Medulla oblongata (tissue), 1 donor: ENCODE data around the gene VSIG10L2.
"Not testable (repeated sequence)": the region's sequence is repeated elsewhere in the genome, so short reads cannot be mapped to it uniquely, and the experiment has no call there.

ENCODE experiments used
- DNase-seq: peaks from one replicate; pipeline ENCODE4 v3.0.0-alpha.2; 2015; ENCODE audit errors: extremely low spot score

VSIG10L2 gene

DNA sequence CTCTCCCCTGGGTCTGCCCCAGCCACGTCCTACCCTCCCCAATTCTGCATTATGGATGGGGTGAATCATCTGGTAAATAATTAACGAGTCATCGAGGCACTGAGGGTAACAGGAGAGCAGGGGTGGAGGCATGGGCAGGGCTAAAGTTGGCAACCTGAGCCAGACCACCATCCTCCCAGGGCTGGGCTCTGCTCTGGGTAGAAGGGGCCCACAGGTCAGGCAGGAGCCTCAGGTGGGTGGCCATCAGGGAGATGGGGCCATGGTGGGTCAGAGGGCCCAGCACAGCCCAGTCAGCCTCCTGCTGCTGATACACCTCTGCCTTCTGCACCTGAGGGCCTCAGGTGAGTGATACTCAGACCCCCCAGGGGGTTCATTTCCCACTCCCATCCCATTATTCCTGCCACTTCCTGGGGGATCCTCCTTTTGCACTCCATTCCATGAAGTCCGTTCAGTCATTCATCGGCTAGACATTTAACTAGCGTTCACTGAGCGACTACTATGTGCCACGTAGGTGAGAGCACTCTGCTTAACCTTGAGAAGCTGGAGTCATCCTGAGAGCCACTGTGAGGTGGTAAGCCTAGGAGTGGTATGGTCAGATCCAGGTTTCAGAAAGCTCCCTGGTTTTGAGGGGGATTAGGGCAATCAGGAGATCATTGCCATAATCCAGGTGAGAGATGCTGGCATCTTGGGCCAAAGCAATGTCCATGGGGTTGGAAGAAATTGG lies at the start of gene VSIG10L2:
VSIG10L2 (plus strand) TSS at position 248 of the 724 bp plus-strand sequence; CDS start at position 260, 12 bp downstream.
- no peak for DNase-seq

DNA sequence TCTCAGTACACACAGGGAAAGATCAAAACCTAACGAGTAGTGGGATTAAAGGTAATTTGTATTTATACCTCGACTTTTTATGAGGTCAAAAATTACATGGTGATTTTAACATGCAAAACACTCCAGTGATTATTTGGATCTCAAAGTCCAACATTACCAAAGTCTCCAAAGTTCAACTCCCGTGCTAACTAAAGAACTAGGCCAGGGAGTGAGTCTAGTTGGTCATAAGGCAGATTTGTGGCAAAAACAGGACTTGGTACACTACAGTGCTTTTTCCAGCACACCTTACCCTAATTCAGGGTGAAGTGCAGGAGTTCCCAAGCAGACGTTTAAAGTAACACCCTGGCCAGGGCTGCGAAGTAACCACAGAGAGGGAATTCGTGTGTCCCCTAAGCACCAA lies 44.0 kb upstream of the VSIG10L2 start:
- no peak for DNase-seq

GRCh38 chr11:125902277-125902926 lies 43.4 kb upstream of the VSIG10L2 start:
- no peak for DNase-seq

DNA sequence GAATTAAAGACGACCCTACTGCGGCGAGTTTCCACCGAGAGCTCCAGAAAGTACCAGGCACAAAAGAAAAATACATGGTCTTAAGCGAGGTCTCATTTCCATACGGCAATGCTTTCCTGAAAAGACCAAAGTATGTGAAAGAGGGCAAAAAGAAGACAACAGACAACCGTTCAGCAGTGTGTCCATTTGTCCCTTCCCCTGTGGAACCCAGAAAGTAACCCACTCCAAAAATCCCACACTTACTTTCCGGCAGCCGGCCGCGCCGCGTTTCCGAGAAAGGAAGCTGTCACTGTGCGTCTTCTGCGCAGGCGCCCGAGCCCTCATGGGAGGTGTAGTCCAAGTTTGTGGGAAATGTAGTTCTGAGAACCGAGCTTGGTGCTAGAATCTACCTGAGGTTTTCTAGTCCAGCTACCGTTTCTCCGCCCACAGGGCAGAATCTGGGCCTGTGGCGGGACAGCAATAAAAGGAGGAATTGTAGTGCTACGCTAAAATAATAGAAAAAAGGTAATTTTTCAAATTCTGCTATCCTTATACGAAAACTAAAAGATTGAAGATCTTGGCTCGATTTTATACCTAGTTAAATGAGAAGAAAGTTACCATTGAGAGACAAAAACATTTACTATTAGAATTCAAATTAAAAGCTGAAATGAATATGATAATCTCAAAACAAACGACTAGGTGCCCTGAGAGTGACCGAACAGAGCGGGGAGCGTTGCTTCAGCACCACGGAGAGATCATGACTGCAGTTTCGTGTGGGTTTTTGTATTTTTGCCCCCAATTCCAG lies 42.7 kb upstream of the VSIG10L2 start, which contains the start of gene PUS3:
PUS3 (minus strand) TSS at position 280 of the 784 bp plus-strand sequence. CDS start 6,922 bp downstream, outside the sequence.
- DNase-seq: peak; percentile 93

DNA sequence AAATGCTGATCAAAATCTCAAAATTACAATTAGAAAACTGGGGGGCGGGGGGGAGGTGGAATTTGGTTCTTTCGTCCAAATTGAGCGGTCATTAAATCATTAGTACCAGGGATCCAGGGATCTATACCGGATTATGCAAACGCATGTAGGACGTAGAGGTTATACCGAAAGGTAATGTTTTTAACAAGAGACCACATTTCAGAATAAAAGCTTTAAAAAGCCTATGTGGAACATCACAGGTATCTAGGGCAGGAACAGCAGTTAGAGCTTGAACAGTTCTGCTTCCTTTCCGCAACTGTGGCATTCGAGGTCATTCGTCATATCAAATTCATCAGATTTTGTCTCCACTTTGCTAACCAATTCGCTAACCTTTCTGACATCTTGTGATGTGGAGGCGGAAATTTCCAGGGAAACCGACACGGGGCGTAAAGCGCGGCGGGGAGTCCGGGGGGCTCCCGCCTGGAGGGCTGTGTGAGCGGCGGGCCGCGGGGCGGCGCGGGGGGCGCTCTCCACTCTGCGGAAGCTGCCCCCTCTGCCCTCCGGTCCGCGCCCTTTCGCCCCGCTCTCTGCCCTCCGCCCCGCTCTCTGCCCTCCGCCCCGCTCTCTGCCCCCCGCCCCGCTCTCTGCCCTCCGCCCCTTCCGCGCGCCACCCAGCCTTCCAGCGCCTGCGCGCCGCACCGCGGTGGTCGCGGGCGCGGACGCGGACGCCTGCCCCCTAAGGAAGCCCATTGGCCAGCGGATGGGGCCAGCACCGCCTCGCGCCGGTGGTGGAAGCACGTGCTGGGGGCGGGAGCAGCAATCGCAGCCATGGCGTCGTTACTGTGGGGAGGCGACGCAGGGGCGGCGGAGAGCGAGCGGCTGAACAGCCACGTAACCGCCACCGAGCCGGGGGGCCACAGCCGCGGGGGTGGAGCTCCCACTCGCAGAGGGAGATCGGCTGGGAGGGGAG lies 41.9 kb upstream of the VSIG10L2 start, which contains the start of gene DDX25:
DDX25 (plus strand) TSS at position 798 of the 949 bp plus-strand sequence; CDS start at position 808, 10 bp downstream.
- DNase-seq: peak; percentile 36

GRCh38 chr11:125904678-125905077 lies 41.2 kb upstream of the VSIG10L2 start:
- no peak for DNase-seq

DNA sequence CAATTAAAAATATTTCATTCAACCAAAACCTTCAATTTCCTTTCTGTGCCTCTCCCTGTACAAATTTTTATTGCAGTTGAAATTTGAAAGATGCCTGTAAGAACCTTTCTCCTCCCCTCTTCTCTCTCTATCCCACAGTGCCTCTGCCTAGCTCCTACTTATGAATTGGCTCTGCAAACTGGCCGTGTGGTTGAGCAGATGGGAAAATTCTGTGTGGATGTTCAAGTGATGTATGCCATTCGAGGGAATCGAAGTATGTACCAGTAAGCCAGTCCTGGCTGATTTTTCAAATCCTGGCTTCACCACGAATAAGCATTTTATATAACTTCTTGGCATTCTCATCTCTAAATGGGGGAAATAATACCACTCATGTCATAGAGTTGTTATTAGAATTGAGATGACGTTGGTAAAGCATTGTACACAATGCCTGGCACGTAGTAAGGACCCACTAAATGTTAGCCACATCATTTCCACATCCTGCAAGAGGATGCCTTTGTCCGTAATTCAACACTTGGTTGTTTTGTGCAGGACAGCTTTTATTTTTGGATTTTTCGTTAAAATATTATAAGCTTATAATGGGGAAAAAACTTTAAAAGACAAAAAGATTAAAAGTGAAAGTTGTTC lies 35.5 kb upstream of the VSIG10L2 start:
- DNase-seq: peak; percentile 32

GRCh38 chr11:125914601-125915000 lies 31.2 kb upstream of the VSIG10L2 start:
- DNase-seq: not testable (repeated sequence)

DNA sequence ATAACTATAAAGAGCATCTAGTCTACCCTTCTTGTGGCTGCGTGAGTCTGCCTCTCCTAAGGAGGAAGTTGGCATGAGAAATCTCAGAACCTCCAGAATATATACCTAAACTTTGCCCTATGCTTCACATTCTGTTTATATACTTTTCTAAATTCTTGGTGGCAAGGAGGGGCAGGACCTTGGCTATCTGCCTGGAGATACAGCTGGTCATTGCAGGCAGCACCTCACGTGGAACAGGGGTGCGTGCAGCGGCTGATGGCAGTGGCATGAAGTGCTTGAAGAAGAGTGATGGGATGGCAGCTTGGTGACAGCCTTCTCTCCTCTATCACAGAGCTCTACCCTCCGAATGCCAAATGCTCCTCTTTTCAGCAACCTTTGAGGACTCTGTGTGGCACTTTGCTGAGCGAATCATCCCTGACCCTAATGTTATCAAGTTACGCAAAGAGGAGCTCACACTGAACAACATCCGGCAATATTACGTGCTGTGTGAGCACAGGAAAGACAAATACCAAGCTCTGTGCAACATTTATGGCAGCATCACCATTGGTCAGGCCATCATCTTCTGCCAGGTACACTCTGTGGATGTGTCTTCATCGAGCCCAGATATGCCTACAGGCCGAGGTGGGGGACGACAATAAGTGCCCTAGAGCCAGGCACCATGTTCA lies 29.0 kb upstream of the VSIG10L2 start:
- DNase-seq: no peak

GRCh38 chr11:125918140-125918840 lies 27.6 kb upstream of the VSIG10L2 start:
- no peak for DNase-seq

DNA sequence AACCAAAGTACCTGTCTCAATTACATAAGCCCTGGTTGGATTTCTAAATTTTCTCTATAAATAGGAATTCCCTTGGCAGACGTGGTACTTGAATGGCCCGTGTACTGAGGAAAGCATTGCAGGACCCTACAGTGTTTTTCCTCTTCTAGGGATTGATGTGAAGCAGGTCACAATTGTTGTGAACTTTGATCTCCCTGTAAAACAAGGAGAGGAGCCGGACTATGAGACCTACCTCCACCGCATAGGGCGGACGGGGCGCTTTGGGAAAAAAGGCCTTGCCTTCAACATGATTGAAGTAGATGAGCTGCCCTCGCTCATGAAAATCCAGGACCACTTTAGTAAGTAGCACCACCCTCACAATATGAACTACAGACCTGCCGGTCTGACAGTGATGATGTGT lies 24.8 kb upstream of the VSIG10L2 start:
- no peak for DNase-seq

DNA sequence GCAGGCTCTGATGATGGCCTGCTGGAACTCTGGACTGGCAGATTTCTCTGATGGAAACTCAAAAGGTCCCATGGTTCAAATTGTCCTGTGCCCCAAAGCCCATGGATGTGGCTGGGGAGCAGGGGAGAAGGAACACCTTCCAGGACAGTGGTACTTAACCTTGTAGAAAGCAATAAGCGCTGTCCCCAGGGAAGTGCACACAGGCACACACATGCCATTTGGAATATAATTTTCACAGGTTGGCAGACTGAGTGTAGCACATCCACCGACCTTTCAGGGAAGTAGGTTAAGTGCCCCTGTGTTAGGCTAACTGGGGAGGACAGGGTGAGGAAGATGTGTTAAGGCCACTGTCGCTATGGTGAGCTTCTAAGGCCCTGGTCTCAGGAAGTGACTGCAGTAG lies 23.7 kb upstream of the VSIG10L2 start:
- no peak for DNase-seq

- peak; percentile 87 for DNase-seq
Measured at GRCh38 chr11:125923012-125923579, 22.7 kb upstream of the VSIG10L2 start.

- DNase-seq: no peak
Measured at GRCh38 chr11:125923633-125924032, 22.2 kb upstream of the VSIG10L2 start.

- no peak for DNase-seq
Measured at GRCh38 chr11:125924384-125925007, 21.3 kb upstream of the VSIG10L2 start.

DNA sequence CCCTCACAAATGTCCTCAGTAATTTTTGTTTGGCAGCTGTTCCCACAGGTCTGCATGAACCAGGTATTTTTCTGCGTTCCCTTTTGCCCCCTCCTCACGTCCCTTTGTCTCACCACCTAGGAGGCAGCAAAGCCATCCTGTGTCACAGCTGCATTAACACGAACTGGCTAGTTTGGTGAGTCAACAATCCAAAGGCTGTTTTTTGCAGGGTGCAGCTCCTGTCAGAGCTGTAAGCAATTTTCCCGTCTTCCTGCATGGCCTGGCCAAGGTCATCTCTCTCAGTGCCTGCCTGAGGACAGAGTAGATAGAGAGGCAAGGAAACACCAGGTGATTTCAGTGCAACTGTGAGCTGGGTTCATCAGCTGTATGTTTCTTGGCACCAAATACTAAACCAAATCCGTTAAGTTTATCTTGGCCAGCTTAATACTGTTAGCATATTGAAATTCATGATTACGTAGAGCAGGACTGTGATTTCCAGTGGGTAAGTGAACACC lies 20.6 kb upstream of the VSIG10L2 start:
- DNase-seq: no peak

DNA sequence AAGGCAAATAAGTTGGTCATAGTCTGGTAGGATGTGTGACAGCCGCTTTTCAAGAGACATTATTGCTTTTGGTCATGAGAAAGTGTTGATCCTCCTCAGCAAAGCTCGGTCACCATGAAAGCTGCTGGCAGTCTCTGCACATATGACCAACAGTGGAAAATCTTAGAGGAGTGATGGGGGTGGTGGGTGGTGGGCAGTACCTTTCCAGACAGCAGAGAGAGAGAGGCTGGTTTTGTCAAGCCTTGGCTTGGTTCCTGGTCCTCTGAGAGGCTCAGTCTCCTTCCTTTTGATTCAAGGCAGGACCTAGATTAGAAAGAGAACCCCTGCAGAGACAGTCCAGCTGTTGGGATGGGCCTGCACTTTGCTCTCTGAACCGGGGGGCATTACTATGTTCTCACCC lies 20.0 kb upstream of the VSIG10L2 start:
- DNase-seq: no peak

DNA sequence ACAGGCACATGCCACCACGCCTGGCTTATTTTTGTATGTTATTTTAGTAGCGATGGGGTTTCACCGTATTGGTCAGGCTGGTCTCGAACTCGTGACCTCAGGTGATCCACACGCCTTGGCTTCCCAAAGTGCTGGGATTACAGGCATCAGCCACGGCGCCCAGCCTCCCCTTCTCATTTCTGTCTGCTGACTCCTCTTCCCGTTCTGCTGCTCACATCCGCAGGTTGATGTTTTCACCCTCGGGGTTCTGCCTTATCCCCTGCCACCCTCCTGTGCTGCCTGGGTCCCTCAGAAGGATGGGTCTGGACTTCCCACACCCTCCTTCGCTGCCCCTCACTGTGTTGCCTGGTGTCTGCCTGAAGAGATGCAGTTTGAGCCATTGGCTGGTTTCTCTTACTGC lies 19.2 kb upstream of the VSIG10L2 start:
- no peak for DNase-seq
